SU-DHL-6 (cell line): Measurements from ENCODE around the gene SOCS1.

ENCODE experiments used
- EZH2phosphoT487 ChIP-seq: fragments of 200-600 bp; sonication (generic), shearing (Covaris generic); conservative IDR thresholded peaks from 2 replicates; pipeline ENCODE4 v1.6.1; 2018; ENCODE audit warnings: mild to moderate bottlenecking, antibody characterized with exemption, low read length, moderate library complexity, mixed read lengths
- TF ChIP-seq, protein P1 (sequence below): fragments of 200-600 bp; sonication (generic); IDR thresholded peaks from one replicate; pipeline ENCODE4 v1.5.1; 2017; ENCODE audit warnings: antibody characterized with exemption, mild to moderate bottlenecking, low read length, moderate library complexity; ENCODE audit not compliant: insufficient read depth, poor library complexity, severe bottlenecking

DNA sequence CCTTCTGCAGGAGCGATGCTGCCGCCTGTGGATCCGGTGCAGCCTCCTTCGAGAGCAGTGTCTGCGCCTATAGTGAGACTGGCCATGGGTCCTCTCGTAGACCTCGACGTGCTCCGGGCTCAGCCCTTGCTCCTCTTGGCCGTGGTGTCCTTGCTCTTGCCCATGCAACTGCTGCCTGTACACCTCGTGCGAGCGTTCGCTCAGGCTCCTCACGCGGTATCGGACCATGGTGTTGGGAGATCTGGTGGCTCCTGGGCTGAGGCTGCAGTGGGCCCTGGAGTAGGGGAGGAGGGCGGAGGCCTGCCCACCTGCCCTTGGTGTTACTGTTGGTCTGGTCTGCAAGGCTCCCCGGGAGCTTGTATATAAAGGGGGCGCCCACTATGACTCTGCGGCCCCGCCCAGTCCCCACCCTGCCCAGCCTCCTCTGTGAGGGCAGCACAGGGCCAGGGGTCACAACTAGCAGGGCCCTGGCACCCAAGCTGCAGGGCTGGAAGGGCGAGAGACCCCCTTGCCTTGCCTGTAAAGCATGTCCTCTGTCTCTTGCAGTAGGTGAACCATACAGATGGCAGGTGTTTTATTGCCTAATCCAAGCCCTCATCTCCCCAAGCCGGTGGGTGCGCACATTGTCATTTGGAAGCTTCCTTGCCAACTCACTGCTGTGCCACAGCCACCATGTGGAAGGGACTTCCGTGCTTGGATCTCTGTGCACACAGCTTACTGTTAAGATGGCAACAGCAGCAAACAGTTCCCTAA is 20.3 kb upstream of the SOCS1 start, which contains the start of gene PRM2:
- TF ChIP-seq, protein P1, sequence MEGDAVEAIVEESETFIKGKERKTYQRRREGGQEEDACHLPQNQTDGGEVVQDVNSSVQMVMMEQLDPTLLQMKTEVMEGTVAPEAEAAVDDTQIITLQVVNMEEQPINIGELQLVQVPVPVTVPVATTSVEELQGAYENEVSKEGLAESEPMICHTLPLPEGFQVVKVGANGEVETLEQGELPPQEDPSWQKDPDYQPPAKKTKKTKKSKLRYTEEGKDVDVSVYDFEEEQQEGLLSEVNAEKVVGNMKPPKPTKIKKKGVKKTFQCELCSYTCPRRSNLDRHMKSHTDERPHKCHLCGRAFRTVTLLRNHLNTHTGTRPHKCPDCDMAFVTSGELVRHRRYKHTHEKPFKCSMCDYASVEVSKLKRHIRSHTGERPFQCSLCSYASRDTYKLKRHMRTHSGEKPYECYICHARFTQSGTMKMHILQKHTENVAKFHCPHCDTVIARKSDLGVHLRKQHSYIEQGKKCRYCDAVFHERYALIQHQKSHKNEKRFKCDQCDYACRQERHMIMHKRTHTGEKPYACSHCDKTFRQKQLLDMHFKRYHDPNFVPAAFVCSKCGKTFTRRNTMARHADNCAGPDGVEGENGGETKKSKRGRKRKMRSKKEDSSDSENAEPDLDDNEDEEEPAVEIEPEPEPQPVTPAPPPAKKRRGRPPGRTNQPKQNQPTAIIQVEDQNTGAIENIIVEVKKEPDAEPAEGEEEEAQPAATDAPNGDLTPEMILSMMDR, result no peak
- no peak for TF ChIP-seq EZH2phosphoT487
